K562 (cell line): ENCODE measurements around the gene ENTREP1. TPM values are rescaled to one million over a fixed set of nuclear protein-coding genes. Genes with fewer than 3 reads are reported as not detected.

ENCODE experiments used
- ATAC-seq: fragments of 200-7000 bp; cut with Tn5 transposase; 3 replicates; pipeline ENCODE4 v1.9.1; 2020; ENCODE audit warnings: moderate library complexity
- BruUV-seq: library from RNA; stranded (reverse); fragments of 400-500 nt; replicated peaks from 2 replicates; lab custom pipeline; 2021; lab: Mats Ljungman, UMichigan
- CTCF ChIA-PET: fragments of 300-600 bp; formaldehyde crosslinking; extraction: SDS; loops from one replicate; lab custom pipeline; 2021; ENCODE audit warnings: low intra/inter-chr PET ratio; lab: Yijun Ruan, JAX
- POLR2A ChIA-PET: fragments of 300-600, 350-650 bp; sonication (Branson Sonifier 250); formaldehyde crosslinking; extraction: SDS; loops from one replicate; lab custom pipeline; 2021; ENCODE audit warnings: antibody characterized with exemption, inconsistent platforms; lab: Yijun Ruan, JAX
- DNase-seq, 4 experiments: peaks; one replicate each; pipeline versions ENCODE4 v3.0.0 to v3.0.0-alpha.2; 2011 to 2018; ENCODE audit warnings: low spot score in 3 of 4, mixed read lengths in 3 of 4; ENCODE audit errors: extremely low read depth in 1 of 4
- FAIRE-seq: peaks from 2 replicates; lab custom pipeline; 2011; peaks lifted over from hg19 to GRCh38; lab: Jason Lieb, UNC
- H2AFZ ChIP-seq: 2 replicates; pipeline ENCODE4 v1.6.0; 2011; ENCODE audit warnings: low read depth, low read length, control low read depth, inconsistent platforms
- H3K27ac ChIP-seq: fragments of 200-600 bp; 3 replicates; pipeline ENCODE4 v1.8.0; 2011; ENCODE audit warnings: low read depth, mild to moderate bottlenecking, control low read depth, inconsistent platforms, low read length, moderate library complexity, mixed read lengths; ENCODE audit errors: extremely low read depth
- H3K27me3 ChIP-seq, 2 experiments: fragments of 300-600 bp in 1 of 2; 2 replicates in 1 of 2; 3 replicates in 1 of 2; pipeline versions ENCODE4 v1.6.0 to v1.8.0; 2011; ENCODE audit warnings: inconsistent platforms in 2 of 2, low read length in 2 of 2, mild to moderate bottlenecking in 1 of 2, mixed read lengths in 1 of 2, moderate library complexity in 1 of 2; ENCODE audit not compliant: control insufficient read depth in 2 of 2, insufficient read depth in 2 of 2
- H3K36me3 ChIP-seq: fragments of 300-600 bp; 3 replicates; pipeline ENCODE4 v1.8.0; 2011; ENCODE audit warnings: mild to moderate bottlenecking, low read length, inconsistent platforms; ENCODE audit not compliant: control insufficient read depth, insufficient read depth
- H3K4me1 ChIP-seq, 2 experiments: fragments of 200-600 bp in 1 of 2; replicated peaks in 1 of 2; 2 replicates in 1 of 2; 3 replicates in 1 of 2; pipeline versions ENCODE4 v1.5.1 to v1.8.0; 2011; ENCODE audit warnings: inconsistent platforms in 2 of 2, low read length in 2 of 2, mild to moderate bottlenecking in 1 of 2, mixed read lengths in 1 of 2, moderate library complexity in 1 of 2; ENCODE audit not compliant: control insufficient read depth in 2 of 2, insufficient read depth in 2 of 2
- H3K4me2 ChIP-seq: 2 replicates; pipeline ENCODE4 v1.6.1; 2011; ENCODE audit warnings: low read length, control low read depth, inconsistent platforms, mixed read lengths; ENCODE audit not compliant: insufficient read depth
- H3K4me3 ChIP-seq: fragments of 200-600 bp; sonication (generic), shearing (Covaris generic); 2 replicates; pipeline ENCODE4 v1.5.1; 2016; ENCODE audit warnings: control low read depth, inconsistent platforms
- H3K79me2 ChIP-seq: fragments of 200-600 bp; 3 replicates; pipeline ENCODE4 v1.8.0; 2011; ENCODE audit warnings: low read length, inconsistent platforms; ENCODE audit not compliant: control insufficient read depth, insufficient read depth
- H3K9ac ChIP-seq, 2 experiments: 2 replicates each; pipeline versions ENCODE4 v1.6.0 to v1.6.1; 2011; ENCODE audit warnings: low read depth in 2 of 2, low read length in 2 of 2, control low read depth in 1 of 2, inconsistent platforms in 1 of 2, mild to moderate bottlenecking in 1 of 2, mixed read lengths in 1 of 2; ENCODE audit not compliant: insufficient read depth in 1 of 2
- H3K9me1 ChIP-seq: one replicate; pipeline ENCODE4 v1.6.0; 2011; ENCODE audit warnings: inconsistent platforms, mild to moderate bottlenecking, low read length, moderate library complexity; ENCODE audit not compliant: control insufficient read depth, insufficient read depth
- H3K9me3 ChIP-seq: replicated peaks from 2 replicates; pipeline ENCODE4 v1.5.1; 2011; ENCODE audit warnings: low read depth, low read length, inconsistent platforms; ENCODE audit not compliant: control insufficient read depth, insufficient read depth
- H4K20me1 ChIP-seq: replicated peaks from 2 replicates; pipeline ENCODE4 v1.6.1; 2011; ENCODE audit warnings: low read length, inconsistent platforms, mixed read lengths; ENCODE audit not compliant: control insufficient read depth, insufficient read depth
- BHLHE40 ChIP-seq: IDR thresholded peaks from 2 replicates; pipeline ENCODE4 v1.6.1; 2011; ENCODE audit warnings: low read length, improper control_type of control experiment
- CBFA2T2 ChIP-seq: fragments of 450-650 bp; conservative IDR thresholded peaks from 2 replicates; pipeline ENCODE4 v1.6.1; 2017; ENCODE audit warnings: mild to moderate bottlenecking
- FOS ChIP-seq: IDR thresholded peaks from 3 replicates; pipeline ENCODE4 v1.6.1; 2011; ENCODE audit not compliant: insufficient read length; ENCODE audit errors: extremely low read depth
- HNRNPH1 ChIP-seq: fragments of 200-400 bp; formaldehyde crosslinking; optimal IDR thresholded peaks from 2 replicates; pipeline ENCODE3; 2017; ENCODE audit warnings: low read depth, mild to moderate bottlenecking, low read length, moderate library complexity
- MAFF ChIP-seq: IDR thresholded peaks from 2 replicates; pipeline ENCODE4 v1.6.1; 2012; ENCODE audit warnings: low read length, improper control_type of control experiment
- MAFK ChIP-seq: IDR thresholded peaks from 2 replicates; pipeline ENCODE4 v1.6.1; 2011; ENCODE audit warnings: low read length, improper control_type of control experiment
- MCM7 ChIP-seq, 2 experiments: fragments of 450-650 bp; IDR thresholded peaks; 2 replicates each; pipeline ENCODE4 v1.6.1; 2016 to 2018
- PHF8 ChIP-seq: fragments of 200-600 bp; sonication (generic); IDR thresholded peaks from 2 replicates; pipeline ENCODE4 v1.6.1; 2012; ENCODE audit warnings: mixed run types, mild to moderate bottlenecking, inconsistent platforms, low read length, moderate library complexity, borderline replicate concordance
- PPARD ChIP-seq: fragments of 250-450 bp; sonication (Bioruptor Pico); IDR thresholded peaks from 2 replicates; pipeline ENCODE4 v1.8.0; 2022; ENCODE audit warnings: inconsistent platforms, mild to moderate bottlenecking, moderate library complexity
- RBM17 ChIP-seq: fragments of 200-400 bp; formaldehyde crosslinking; IDR thresholded peaks from 2 replicates; pipeline ENCODE4 v1.6.1; 2017; ENCODE audit warnings: low read depth, mild to moderate bottlenecking, low read length, borderline replicate concordance
- RBM22 ChIP-seq: fragments of 200-400 bp; formaldehyde crosslinking; IDR thresholded peaks from 2 replicates; pipeline ENCODE4 v1.6.1; 2018; ENCODE audit warnings: low read length, low read depth; ENCODE audit not compliant: poor library complexity, severe bottlenecking
- SIX5 ChIP-seq, 2 experiments: IDR thresholded peaks; 2 replicates each; pipeline ENCODE4 v1.6.1; 2011; ENCODE audit warnings: low read length in 2 of 2, borderline replicate concordance in 1 of 2, low read depth in 1 of 2, mild to moderate bottlenecking in 1 of 2, moderate library complexity in 1 of 2; ENCODE audit not compliant: insufficient read depth in 1 of 2
- SMARCC2 ChIP-seq: fragments of 450-650 bp; IDR thresholded peaks from 2 replicates; pipeline ENCODE4 v1.6.1; 2017; ENCODE audit warnings: antibody characterized with exemption, moderate library complexity, mild to moderate bottlenecking, low read depth
- SRSF9 ChIP-seq: fragments of 200-400 bp; formaldehyde crosslinking; IDR thresholded peaks from 2 replicates; pipeline ENCODE4 v1.6.1; 2017; ENCODE audit warnings: low read depth, low read length, borderline replicate concordance
- ZKSCAN3 ChIP-seq: fragments of 250-450 bp; sonication (Bioruptor Pico); IDR thresholded peaks from 2 replicates; pipeline ENCODE4 v1.4.0; 2020
- ZNF24 ChIP-seq: fragments of 450-650 bp; IDR thresholded peaks from 2 replicates; pipeline ENCODE4 v1.6.1; 2016
- ZNF586 ChIP-seq: fragments of 450-650 bp; formaldehyde crosslinking; conservative IDR thresholded peaks from 2 replicates; pipeline ENCODE4 v1.4.0; 2020; ENCODE audit warnings: mild to moderate bottlenecking, moderate library complexity
- WGBS: fragments of 100-300 bp; shearing (Covaris generic); methylation state at CpG from one replicate; pipeline ENCODE4 v1.1.6; 2016; ENCODE audit warnings: low coverage, mixed read lengths; ENCODE audit not compliant: insufficient coverage; ENCODE audit errors: missing lambda C conversion rate; 5-methylcytosine and 5-hydroxymethylcytosine counted together
- in situ Hi-C: fragments of 300-500 bp; cut with MboI; formaldehyde crosslinking; loops from 4 replicates; pipeline ENCODE4 v1.15.0; 2018; ENCODE audit warnings: inconsistent platforms, mixed read lengths
- intact Hi-C: fragments of 100-400 bp; cut with micrococcal nuclease; formaldehyde crosslinking; loops from 2 replicates; pipeline ENCODE4 v1.14.2; 2022
- polyA plus RNA-seq, 8 experiments: library from polyadenylated mRNA; depleted of rRNA in 4 of 8; stranded (reverse) in 5 of 8; unstranded in 3 of 8; fragments of >200 nt; fragmentation: Nextera tagmentation in 2 of 8; fragmentation: Illumina TruSeq in 1 of 8; extraction: Ambion mirVana in 2 of 8; extraction: Trizol in 1 of 8; gene quantifications; 2 replicates each; pipeline versions ENCODE4 v1.2.1 to v1.2.3, GENCODE V29; 2011 to 2014; ENCODE audit warnings: inconsistent platforms in 1 of 8, missing spikeins in 1 of 8
- total RNA-seq, 7 experiments: library from RNA; depleted of rRNA in 6 of 7; stranded (reverse); fragments of >200 nt in 6 of 7; fragmentation: Illumina TruSeq in 2 of 7; extraction: Trizol in 2 of 7; gene quantifications; 2 replicates each; pipeline versions ENCODE4 v1.2.1 to v1.2.3, GENCODE V29; 2011 to 2021; ENCODE audit warnings: low replicate concordance in 1 of 7

The ENTREP1 gene
- total and polyA plus RNA-seq, 9 of the 15 experiments (the other 6 are each of a cell fraction or from before 2014, with no cell fraction given), result not detected

DNA sequence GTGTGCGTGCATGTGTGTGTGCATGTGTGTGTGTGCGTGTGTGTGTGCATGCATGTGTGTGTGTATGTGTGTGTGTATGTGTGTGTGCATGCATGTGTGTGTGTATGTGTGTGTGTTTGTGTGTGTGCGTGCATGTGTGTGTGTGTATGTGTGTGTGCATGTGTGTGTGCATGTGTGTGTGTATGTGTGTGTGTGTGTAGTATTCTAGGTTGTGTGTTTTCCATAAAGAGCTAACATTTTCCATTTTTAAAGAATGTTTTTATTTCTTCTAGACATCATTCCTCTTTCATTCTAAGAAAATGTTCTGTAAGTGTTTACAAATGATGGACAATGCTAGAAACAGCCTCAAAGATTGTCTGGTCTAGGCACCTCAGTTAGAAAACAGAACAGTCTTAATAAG, 15.6 kb downstream of the ENTREP1 start:
- DNase-seq, result no peak
- 0% methylated on average over 1 of the region's 3 CpGs for WGBS
- in situ Hi-C loops, result no loop called here
- Histone ChIP-seq H3K79me2 (no peaks in the 10 kb centered on the region), H3K9me3 (no peaks in the 10 kb centered on the region), H4K20me1 (no peaks in the 10 kb centered on the region), H3K27me3 (0 out of 5 replicates have a peak, but pooled peaks cover 0 to under 1% of the 10 kb centered on the region in 2 experiments), H3K36me3 (no peaks in the 10 kb centered on the region), H3K4me3 (no peak overlapping the region), H3K4me2 (no peak overlapping the region), H3K9me1 (no peaks in the 10 kb centered on the region), H2AFZ (no peak overlapping the region), H3K9ac (no peak overlapping the region), H3K4me1 (no peaks in the 10 kb centered on the region), H3K27ac (no peak overlapping the region)
- POLR2A ChIA-PET, result interaction anchor here (1.1 kb wide), 2 partner anchors 10 to 34 kb away, joined by 3 read pairs; no protein-coding TSS in a partner anchor
- intact Hi-C loops, result no loop called here
- TF ChIP-seq SMARCC2 (no peak), RBM17 (no peak), MAFF (no peak), ZNF24 (no peak), BHLHE40 (no peak), CBFA2T2 (no peak), SIX5 (IDR thresholded peaks at IDR 0.05; ENCODE audit: borderline replicate concordance in 1 of 2, insufficient read depth in 1 of 2, low read depth in 1 of 2, low read length in 2 of 2) (no peak)
- no peak for FAIRE-seq
- BruUV-seq, result no TSS peak
- CTCF ChIA-PET, result no interaction called here
- ATAC-seq, result no peak

DNA sequence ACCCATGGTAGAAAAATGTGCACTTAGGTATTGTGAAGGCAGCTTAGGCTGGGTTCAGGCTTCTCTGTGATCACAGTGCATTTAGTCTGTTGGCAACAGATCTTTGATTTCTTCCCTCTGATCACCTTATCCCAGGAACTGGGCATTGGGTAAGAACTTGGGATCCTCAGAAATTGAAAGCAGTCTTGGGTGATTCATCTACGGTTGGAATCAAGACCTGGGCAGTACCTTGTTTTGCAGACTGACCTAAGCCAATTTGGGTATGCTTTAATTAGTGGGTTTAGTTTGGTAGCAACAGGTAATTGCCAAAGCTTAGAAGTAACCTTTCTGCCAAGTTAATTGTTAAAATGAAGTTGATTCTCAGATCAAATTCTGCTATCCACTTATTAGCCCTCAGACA, 17.8 kb downstream of the ENTREP1 start:
- no peak for FAIRE-seq
- no peak for DNase-seq

More for the DNA sequence above, 17.8 kb downstream of the ENTREP1 start:
- H3K4me3 ChIP-seq, result no peak overlapping the region
- BruUV-seq, result no TSS peak
- H3K27me3 ChIP-seq, result no peaks in the 10 kb centered on the region
- H3K4me1 ChIP-seq, result peaks cover 0 to 4% of the 10 kb centered on the region in 2 experiments; a peak in 2 of 5 replicates
- CTCF ChIA-PET, result no interaction called here
- intact Hi-C loops (no loop called here), in situ Hi-C loops (no loop called here)
- no peaks in the 10 kb centered on the region for H3K79me2 ChIP-seq
- no peak overlapping the region for H3K27ac ChIP-seq
- 0% methylated on average over 1 of the region's 1 CpG for WGBS
- ATAC-seq, result no peak
- H3K9me1 ChIP-seq, result no peaks in the 10 kb centered on the region
- H4K20me1 ChIP-seq, result no peaks in the 10 kb centered on the region
- no peak overlapping the region for H3K9ac ChIP-seq
- no peak overlapping the region for H2AFZ ChIP-seq
- POLR2A ChIA-PET, result interaction anchor here (0.6 kb wide), 1 partner anchor 8 kb away, joined by 3 read pairs; no protein-coding TSS in a partner anchor
- no peaks in the 10 kb centered on the region for H3K9me3 ChIP-seq
- H3K4me2 ChIP-seq, result no peak overlapping the region
- H3K36me3 ChIP-seq, result no peaks in the 10 kb centered on the region
- no peak for TF ChIP-seq RBM22
- no peak for TF ChIP-seq ZNF586 (CRISPR knock-in tag)
- no peak for TF ChIP-seq HNRNPH1
- TF ChIP-seq ZKSCAN3 (CRISPR knock-in tag), result no peak
- TF ChIP-seq FOS, result no peak
- no peak for TF ChIP-seq MCM7 (IDR thresholded peaks at IDR 0.05)
- no peak for TF ChIP-seq PHF8
- TF ChIP-seq PPARD (CRISPR knock-in tag), result no peak
- TF ChIP-seq MAFK, result no peak
- TF ChIP-seq SRSF9, result no peak
